T-helper 2 cell (primary cell): Measurements from ENCODE around the gene VCX.
"Not testable (repeated sequence)": the region's sequence is repeated elsewhere in the genome, so short reads cannot be mapped to it uniquely, and the experiment has no call there.

Experiments used
- DNase-seq, 5 experiments: peaks; one replicate each; pipeline versions ENCODE4 v3.0.0 to v3.0.0-alpha.2; 2012 to 2022
- total RNA-seq, 2 donors: gene quantifications; one replicate each; lab custom pipeline; 2026; lab: John Stamatoyannopoulos, UW

The VCX gene
- total RNA-seq = 0 reads per million in 2 donors

GRCh38 chrX:7842871-7843270, at the start of gene VCX:
TSS of gene VCX (plus strand) at chrX:7843171. CDS start at chrX:7843204, 33 bp downstream.
- not testable (repeated sequence) for DNase-seq

DNA sequence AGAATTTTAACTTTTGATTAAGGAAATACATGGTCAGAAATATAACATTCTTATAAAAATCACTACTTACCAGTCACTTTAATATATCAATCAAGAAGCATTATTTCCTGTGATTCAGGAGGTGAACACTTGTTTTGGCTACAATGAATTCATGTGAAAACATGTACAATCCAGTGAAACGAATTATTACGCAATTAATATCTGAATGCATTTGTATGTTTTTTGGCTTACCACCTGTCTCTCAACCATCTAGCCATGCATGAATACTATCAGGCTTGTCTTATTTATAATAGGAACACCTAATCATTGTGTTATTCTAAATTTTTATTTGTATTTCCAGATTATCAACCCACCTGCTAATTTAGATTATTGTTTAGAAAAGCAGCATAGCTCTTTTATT, 44.6 kb upstream of the VCX start:
- no peak for DNase-seq

DNA sequence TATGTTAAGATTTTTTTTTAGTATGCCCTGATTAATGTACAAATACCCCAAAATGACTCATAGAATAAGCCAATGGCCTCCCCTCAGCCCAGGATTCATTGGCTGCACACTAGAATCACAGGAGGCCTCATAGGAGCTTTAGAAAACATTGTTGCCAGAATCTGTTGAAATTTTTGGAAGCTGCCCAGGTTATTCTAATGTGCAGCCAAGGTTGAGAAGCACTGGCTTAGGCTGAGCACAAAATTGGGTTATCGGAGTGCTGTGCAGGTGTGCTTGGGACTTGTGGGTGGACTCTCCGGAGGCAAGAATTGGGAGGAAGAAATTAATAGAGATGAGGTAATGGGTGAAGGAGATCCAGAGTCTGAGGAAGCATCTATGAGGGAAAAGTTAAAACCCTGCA, 41.3 kb upstream of the VCX start:
- DNase-seq = no peak

DNA sequence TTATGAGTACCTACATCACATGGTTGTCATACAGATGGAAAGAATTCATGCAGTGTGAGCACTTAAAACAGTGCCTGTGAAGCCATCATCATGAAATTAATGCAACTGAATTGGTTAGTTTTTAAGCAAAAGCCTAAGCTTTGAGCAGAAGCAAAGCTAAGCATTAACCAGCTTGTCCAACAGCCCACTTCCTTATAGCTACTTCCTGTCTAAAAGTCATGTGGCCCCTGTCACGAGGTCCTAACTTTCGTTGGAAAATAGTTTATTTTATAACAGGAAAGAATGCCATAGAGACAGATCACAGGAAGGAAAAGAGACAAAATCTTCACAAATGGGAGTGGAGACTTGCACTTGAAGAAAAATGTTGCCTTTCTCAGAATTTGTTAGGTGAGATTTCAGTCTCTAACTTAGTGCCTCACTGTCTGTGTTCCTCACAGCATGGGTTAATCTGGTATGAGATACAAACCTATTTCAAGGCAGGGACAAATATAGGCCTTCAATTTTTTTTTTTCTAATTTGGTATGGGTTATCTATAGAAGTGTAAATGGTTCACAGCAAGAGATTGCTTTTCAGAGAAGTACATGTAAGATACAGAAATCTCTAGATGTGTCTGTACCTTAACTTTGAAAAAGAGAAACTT, 27.7 kb upstream of the VCX start:
- DNase-seq = no peak

- no peak for DNase-seq
Measured at GRCh38 chrX:7828594-7828993, 14.4 kb upstream of the VCX start.

- no peak for DNase-seq
Measured at GRCh38 chrX:7841084-7841805, 1.7 kb upstream of the VCX start.

DNA sequence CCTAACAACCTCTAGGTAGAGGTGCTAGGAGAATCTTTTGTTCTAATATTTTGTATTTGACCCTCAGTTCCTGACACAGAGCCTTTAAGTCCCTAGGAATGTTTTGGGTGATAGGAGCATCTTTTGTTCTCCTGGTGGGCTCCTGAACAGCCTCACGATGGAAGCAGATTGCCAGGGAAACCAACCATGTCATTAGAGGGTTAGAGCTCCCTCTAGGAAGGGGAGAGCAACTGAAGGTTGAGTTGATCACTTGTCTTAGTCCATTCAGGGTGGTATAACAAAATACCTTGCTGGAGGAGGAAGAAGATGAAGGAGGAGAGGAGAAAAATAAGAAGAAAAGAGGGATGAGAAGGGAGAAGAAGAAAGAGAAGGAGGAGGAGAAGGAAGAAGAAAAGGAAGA, 9.2 kb downstream of the VCX start:
- DNase-seq = no peak

- no peak for DNase-seq
Measured at GRCh38 chrX:7872042-7872441, 29.1 kb downstream of the VCX start.

DNA sequence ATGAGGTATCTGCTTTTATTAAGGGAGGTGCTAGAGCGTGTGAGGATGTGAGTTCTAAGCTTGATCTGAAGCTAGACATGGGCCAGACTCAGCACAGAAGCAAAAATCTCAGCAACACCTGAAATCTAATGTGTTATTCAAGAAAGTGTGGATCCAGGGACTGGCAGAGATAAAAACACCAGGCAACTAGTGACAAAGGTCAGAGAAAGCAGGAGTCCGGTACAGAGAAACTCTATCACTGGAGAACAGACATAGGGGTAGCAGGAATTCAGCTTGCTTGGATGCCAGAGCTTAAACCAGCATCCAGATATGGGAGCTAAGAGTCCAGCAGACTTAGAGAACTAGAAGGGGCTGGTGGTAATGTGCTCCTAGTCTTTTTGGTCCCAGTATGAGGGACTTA, 34.0 kb downstream of the VCX start:
- no peak for DNase-seq

- DNase-seq = peak in 1 of 5 experiments; percentile 17
Measured at GRCh38 chrX:7889135-7889534, 46.2 kb downstream of the VCX start.

DNA sequence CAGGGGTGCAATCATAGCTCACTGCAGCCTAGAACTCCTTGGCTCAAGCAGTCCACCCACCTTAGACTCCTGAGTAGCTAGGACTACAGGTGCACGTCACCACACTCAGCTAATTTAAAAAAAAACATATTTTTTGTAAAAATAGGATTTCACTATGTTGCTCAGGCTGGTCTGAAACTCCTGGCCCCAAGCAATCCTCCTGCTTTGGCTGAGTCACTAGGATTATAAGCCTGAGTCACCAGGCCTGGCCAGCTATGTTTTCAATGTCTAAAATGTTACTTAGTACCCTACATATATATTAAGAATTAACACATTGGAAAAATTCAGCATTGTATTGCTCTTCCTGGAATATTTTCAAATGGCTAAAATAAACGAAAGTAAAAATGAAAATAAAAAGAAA, 46.7 kb downstream of the VCX start:
- DNase-seq = no peak

- no peak for DNase-seq
Measured at GRCh38 chrX:7891928-7892327, 49.0 kb downstream of the VCX start.
